NCI-H2029 (cell line): ENCODE data around the gene FGF18.
"Not testable (repeated sequence)": the region's sequence is repeated elsewhere in the genome, so short reads cannot be mapped to it uniquely, and the experiment has no call there.

ENCODE experiments used
- DNase-seq: peaks from one replicate; lab custom pipeline; 2025; lab: John Stamatoyannopoulos, UW

Gene FGF18

GRCh38 chr5:171497494-171497893 lies 78.0 kb downstream of the FGF18 start:
- DNase-seq = not testable (repeated sequence)

DNA sequence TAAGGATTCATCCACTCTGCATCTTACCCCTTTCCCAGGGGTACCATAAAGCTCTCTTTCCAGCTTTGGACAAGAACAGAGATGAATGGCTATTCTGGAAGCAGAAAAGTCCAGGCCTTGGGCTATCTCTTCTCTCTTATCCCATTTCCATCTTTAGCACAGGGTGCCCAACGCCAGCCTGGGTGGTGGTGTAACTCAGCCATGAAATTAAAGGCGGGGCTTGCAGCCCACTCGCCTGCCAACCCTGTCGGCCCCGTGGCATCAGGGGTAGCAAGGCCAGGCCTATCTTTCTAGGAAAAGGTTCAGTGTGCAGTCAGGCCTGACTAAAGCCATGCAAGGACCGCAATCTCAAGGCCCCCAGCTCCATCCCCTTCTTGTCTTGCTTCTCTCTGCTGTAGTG lies 78.7 kb downstream of the FGF18 start:
- DNase-seq = no peak

- no peak for DNase-seq
Measured at GRCh38 chr5:171499611-171500010, 80.2 kb downstream of the FGF18 start.

DNA sequence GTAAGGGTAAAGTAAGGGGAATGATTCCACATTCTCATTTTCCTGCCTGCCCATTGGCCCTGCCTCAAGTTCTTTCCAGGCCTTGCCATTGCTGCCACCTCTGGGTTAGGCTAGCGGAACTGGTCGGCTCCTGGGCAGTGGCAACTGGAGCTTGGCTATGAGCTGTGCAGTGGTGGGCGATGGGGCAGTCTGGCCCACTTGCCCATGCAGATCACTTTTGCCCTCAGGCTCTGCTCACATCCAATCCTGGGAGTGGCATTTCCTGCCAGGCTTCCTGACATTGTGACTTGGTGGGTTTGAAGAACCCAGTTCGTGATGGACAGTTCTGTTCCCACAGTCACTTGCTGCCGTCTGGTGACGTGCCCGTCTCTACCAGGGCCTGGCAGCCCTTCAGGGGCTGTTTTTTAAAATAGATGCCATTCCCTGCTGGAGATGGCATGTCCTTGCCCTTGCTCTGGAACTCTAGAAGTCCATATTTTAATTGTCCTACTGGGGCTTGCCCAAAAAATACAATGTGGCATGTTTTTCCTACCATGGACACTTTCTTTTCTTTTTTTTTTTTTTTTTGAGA lies 86.1 kb downstream of the FGF18 start:
- no peak for DNase-seq

DNA sequence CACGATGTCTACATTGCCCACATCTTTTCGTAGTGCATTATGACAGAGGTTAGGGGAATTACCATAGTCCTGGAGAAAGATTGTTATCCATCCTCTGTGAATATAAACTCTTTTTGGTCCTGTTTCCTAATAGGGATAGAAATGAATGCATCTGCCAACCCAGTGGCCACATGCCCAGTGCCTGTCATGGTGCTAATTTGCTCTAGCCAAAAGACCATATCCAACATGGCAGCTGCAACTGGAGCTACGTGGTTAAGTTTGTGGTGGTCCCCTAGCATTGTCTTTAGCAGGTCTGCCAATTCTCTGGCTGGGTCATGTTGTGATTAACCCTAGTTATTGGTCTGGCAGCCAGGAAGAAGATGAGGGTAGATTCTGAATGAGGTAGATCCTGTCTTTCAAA lies 87.5 kb downstream of the FGF18 start:
- no peak for DNase-seq
